ENCODE data around the gene TRPC4.

GRCh38 chr13:37918116-37918714, 48.6 kb upstream of the TRPC4 start:
- TF ChIP-seq, protein P1, sequence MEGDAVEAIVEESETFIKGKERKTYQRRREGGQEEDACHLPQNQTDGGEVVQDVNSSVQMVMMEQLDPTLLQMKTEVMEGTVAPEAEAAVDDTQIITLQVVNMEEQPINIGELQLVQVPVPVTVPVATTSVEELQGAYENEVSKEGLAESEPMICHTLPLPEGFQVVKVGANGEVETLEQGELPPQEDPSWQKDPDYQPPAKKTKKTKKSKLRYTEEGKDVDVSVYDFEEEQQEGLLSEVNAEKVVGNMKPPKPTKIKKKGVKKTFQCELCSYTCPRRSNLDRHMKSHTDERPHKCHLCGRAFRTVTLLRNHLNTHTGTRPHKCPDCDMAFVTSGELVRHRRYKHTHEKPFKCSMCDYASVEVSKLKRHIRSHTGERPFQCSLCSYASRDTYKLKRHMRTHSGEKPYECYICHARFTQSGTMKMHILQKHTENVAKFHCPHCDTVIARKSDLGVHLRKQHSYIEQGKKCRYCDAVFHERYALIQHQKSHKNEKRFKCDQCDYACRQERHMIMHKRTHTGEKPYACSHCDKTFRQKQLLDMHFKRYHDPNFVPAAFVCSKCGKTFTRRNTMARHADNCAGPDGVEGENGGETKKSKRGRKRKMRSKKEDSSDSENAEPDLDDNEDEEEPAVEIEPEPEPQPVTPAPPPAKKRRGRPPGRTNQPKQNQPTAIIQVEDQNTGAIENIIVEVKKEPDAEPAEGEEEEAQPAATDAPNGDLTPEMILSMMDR (IDR thresholded peaks at IDR 0.05; ENCODE audit: low read length) = no peak
- TF ChIP-seq EZH2phosphoT487 (IDR thresholded peaks at IDR 0.05; ENCODE audit: low read length) (no peak), EZH2 (optimal IDR thresholded peaks at IDR 0.05; ENCODE audit: low read depth, low read length) (no peak)

All from MM.1S (cell line).